ENCODE measurements around the gene TF.

DNA sequence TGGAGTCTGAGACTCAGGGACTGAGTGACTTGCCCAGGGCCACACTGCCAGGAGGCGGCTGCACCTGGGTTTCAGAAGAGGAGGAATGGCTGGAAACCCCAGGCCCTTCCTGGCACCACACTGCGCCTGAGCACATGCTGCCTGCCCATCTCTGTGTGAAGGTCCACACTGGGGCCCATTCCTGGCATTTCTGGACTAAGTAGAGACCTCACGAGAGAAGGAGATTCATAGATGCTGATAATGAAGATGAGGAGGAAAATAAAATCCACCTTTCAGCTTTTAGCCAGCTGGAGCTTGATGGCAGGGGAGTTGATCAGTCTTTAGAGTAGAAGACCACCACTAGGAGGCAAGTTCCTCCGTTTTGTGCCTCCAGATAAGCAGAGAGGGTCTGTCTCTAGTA lies 40.2 kb upstream of the TF start:
- TF ChIP-seq LEF1 (IDR thresholded peaks at IDR 0.05; ENCODE audit: borderline replicate concordance) (no peak), BHLHE40 (IDR thresholded peaks at IDR 0.05; ENCODE audit: borderline replicate concordance) (no peak)

Data from HEK293T (cell line).